ELF-1 (cell line): ENCODE data around the gene LPP.

Experiments
- DNase-seq: peaks from one replicate; pipeline ENCODE4 v3.0.0-alpha.2; 2016; ENCODE audit warnings: low read depth, low spot score

The LPP gene

DNA sequence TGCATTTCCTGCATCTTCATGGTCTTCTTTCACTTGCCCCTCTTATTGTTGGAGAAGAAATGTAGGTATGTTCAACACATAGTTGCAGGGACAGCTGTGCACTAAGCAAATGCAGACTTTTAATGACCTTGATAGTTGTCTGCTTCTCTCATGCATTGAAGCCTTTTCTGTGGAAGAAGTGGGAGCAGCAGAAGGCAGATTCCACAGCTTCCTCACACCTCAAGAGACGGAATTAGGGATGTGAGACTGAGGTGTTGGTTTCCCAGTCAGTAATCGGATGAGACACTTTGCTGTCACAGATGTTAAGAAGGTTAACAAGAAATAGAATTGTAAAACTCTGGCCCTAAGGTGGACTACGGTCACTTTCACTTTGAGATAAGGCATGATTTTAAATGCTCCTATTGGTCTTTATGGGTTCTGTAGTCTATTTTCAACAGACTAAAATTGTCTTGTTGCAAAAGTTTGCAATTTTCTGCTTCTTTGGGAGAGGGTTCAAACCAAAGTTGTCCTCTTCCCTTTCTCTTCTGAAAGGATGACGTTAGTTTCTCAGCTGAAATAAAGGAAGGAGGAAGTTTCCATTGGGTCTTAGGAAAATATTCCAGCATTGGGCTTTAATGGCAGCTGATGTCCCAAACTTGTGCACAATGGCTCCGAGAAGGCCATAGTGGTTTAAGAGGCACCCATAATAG, 117.4 kb downstream of the LPP start:
- DNase-seq: no peak

DNA sequence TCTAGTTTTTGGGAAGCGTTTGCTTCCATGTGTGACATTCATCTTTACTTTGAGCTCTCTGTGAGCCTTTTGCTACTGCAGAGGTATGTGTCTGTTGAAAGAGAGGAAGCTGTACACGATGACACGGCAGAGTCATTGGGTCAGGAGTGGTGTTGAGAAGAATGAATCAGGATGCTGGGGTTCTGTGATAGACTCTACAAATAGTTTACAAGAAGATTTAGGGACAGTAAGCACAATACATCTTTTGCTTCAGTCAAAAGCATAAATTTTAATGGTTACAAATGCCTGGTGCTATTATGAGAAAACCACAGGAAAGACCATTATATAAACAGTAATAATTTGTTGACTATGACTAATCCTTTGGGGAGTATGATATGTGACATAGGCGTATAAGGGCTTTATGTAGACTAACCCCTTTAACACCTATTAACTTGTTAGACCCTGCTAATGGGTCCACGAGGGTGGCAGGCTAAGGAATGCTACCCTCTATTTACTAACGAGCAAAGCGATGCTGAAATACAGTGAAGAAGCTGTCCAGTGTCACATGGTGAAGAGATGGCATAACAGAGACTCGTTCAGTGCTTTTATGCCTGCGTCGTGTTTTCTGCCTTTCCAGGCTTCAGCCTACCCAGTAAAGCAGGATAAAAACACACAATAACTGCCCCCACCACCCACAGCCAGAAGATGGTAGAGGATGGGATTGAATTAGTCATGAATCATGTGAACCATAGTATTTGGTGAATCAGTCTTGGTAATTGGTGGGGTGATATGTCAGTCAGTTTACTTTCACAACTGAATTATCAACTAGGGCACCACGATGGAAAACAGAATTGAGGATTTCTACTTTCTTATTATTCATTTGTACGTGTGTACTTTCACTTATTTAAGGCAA, 118.8 kb downstream of the LPP start:
- DNase-seq: no peak

DNA sequence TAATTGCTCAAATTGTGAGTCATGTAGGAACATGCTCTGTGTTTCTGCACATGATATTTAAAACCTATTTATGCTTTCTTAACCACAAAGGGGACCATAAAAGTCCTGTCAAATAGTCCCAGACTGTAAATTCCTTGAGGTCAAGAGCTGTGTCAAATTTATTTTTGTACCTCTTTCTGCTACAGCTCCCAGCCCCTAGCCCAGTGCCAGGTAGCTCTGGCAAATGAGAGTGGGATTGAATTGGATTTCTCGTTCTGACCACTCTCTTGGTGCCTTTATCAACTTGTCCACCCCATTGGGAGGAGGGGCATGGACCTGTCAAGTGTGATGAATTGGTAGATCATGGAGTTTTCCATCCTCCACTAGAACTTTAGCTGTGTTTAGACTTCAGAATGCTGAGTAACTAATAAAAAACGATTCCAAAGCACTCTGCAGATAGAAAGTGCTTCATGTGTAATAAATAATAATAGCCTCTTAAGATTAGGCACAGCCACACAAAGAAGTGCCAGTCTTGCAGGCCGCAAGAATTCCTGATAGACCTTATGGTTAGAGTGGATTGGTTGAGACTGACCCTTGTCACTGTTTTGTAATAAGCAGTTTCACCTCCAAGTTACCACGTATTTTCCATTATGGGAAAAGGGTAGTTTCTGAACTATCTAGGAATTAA, 120.4 kb downstream of the LPP start:
- no peak for DNase-seq

DNA sequence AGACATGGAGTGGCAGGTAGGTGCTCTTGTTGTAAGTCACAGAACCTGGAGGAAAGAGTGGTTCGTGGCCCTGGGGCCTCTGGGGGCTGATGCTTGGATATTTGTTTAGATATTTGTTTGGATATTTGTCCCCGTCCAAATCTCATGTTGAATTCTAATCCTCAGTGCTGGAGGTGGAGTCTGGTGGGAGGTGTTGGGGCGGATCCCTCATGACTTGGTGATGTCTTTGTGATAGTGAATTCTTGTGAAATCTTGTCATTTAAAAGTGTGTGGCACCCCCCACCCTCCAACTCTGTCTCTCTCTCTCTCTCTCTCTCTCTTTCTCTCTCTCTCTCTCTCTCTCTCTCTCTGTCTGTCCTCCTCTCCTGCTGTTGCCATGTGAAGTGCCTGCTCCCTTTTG, 122.4 kb downstream of the LPP start:
- DNase-seq: no peak

DNA sequence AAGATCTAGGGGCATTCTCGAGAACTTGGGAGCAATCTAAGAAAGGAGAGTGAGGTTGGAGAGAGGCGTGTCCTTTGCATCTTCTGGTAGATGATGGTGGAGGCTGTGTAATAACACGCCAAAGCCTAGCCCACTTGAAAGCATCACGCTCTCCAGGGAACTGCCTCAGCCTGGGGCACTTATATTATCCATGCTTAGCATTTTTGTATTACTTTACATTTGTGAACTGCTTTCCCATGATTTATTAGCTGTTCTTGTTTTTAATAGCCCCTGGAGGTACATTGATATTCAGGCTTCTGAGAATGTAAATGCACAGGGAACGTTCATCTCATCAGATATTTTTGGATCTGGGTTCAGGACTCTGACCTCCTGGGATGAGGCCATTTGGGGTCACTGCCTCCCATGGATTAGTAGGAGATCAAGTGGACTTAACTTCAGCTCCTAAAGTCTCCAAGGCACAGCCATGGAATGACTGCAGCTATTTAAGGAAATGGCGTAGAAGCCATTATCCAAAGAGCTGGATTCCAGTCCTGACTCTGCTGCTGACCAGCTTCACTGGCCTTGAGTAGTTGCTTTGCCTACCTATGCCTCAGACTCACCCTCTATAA, 124.9 kb downstream of the LPP start:
- no peak for DNase-seq

DNA sequence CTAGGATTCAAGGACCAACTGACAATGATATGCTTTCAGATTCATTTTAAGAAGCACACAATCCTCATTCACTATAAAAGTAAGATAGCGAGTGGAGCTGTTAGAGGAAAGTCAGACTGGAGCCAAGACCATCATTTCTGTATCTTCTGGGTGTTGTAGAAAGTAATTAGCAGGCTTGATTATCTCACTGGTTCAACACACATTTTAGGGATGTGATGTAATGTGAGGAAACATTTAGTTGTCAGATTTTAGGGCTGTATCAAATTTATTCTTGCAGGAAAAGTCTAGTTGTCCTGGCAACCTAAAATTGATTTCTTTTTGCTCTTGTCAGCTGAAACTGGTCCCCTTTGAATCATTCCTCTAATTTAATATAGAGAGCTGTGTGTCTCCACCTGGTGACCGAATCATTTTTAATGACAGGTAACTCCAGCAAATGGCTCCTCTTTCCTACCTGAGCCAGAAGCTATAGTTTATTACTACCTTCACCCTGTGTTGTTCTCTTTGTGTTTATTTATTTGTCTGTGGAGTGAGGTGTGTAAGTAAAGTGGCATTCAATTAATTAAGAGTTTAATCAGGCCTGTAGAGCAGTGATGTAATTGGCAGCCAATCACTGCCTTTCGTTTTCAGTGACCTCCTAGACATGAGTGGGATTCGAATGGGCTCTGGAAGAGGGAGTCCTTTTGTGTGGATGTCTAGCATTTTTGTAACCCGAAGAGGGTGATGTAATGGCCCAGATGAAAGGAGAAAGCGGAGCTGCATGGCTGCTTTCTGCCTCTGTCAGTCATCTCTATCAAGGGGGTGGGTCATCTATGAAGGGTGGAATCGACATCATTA, 125.8 kb downstream of the LPP start:
- no peak for DNase-seq

DNA sequence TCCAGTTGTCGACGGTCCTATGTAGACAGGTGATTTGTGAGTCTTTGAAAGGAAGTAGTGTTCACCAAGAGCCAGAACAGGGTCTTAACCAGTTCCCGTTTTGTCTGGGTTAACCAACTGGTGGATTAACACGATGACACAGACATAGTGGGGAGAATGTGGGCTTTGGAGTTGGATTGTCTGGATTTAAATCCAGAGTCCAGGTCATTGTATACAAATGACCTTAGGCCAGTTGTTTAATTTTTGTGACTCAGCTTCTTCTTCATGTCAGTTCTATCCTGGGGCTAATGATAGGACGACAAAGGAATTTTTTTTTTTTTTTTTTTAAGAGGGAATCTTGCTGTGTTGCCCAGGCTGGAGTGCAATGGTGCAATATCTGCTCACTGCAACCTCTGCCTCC, 126.7 kb downstream of the LPP start:
- DNase-seq: no peak

DNA sequence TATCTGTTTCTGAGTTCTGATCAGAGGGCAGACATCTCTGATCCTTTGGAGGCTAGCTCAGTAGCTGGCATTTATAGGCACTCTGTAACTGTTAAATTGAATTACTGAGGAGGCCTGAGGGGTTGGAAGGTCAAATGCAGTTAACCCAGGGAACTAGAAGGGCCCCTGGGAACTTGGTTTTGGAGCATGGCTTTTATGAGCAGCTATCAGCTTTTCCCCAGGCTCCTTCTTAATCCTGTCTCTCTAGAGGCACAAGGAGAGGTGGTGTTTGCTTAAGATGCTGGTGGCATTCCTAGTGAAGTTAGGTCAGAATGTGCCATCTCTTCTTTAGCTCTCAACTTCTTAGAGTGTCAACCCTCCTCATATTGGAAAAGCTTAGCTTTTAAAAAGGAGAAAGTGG, 128.9 kb downstream of the LPP start:
- DNase-seq: no peak

DNA sequence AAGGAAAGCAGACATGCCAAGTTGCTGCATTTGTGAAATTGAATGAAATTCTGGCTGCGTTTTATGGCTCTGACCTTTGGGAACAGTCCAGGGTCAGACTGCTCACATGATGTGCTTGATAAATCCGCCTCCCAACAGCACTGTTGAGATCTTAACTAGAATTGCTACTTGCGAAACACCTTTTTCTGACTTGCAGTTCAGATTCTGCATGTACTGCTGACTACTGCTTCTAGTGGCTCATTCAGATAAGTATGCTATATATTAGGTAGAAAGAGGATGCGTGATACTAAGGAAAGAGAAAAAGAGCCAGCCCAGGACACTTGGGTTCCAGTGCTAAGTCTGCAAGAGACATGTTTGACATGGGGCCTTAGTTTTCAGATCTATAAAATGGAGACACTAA, 129.4 kb downstream of the LPP start:
- DNase-seq: no peak

DNA sequence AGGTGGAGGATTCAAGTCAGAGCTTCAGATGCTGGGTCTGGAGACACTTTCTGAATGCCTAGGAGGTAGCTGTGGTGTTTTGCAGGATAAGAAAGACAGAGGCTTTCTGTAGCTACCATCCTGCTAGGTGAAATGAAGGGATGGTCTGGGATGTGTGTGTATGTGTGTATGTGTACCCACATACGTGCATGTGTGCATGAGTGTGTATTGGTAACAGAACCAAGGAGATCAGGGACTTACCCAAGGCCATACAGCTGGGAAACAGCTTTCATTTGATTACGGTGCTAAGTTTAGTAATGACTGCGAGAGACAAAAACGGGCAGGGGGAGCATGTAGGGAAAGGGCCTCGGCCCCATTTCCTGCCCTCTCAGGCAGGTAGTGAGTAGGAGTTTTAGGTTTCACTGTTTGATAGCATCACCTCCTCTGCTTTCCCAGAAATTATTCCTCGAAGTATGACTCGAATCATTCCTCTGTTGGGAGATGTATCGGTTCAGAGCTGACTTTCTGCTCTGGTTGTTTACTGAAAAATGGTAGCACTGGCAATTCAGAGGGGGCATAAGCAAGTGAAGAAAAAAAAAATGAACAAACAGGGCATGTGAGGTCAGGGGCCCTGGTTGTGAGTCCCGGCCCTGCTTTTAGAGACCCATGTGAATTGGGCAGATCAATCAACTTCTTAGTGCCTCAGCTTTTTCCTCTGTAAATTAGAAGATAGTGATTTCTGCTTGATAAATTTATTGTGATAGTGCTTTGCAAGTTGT, 130.7 kb downstream of the LPP start:
- DNase-seq: no peak

DNA sequence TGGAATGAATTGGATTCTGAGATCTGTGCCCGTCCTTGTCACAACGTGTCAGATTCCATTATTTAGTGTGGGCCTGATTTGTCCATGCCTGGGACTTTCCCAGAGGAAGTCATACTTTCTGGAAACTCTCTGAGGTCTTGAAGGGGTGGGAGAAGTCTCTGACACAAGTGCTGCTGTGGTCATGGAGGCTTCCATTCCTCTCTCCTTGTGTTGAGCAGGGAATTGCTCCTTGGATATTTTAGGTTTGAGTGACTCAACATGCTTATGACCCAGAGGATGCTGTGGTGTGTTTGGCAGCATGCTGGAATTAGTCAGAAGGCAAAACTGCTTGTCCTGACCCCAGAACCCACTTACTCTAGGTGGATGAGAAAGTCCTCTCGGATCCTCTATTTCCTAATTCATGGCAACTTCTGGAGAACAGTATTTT, 132.1 kb downstream of the LPP start:
- DNase-seq: no peak

DNA sequence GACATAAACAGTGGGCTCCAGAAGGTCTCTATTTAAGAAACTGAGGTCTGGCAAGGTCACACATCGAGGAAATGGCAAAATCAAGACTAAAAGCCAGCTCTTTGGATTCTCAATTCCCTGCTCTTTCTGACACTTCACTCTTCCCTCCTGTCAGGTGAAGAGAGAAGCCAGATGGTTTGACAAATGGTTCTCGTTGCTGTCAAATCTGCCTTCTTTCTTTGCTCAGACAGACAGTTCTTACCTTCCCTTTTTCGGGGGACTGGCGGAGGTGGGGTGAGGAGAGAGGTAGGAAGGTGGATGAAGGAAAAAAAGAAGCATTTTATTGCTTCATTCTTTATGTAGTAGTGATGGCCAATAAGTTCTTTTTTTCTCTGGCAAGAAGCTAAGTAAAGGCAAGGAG, 133.4 kb downstream of the LPP start:
- no peak for DNase-seq

DNA sequence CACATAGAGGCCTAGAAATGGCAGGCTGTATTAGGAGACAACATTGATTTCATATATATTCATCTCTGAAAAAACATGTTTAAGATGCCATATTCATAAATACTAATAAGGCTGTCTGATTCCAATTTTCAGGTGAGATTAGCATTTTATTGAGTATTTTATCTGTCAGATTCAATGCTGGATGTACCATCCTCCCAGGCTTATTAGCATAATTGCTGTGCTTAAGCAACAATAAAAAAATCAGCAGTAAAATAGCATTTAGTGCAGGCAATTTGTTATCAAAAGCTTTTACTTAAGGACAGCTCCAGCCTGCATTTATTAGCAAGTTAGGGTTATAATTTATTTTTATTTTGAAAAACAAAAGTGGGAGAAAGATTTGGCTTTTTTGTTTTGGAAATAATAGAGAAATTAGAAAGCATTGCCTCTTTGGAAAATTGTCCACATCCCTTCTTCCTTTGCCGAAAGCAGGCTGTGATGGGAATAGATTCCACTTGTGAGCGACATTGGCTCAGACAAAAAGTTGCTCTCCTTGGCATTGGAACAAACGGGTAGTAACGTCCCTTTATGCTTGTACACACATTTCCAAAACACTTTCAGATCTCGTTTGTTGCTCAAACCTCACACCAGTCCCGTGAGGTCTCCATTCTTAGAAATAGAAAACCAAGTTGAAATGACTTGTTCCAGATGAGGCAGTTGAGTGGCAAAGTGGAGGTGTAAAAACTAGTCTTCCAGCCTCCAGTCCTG, 134.0 kb downstream of the LPP start:
- no peak for DNase-seq

DNA sequence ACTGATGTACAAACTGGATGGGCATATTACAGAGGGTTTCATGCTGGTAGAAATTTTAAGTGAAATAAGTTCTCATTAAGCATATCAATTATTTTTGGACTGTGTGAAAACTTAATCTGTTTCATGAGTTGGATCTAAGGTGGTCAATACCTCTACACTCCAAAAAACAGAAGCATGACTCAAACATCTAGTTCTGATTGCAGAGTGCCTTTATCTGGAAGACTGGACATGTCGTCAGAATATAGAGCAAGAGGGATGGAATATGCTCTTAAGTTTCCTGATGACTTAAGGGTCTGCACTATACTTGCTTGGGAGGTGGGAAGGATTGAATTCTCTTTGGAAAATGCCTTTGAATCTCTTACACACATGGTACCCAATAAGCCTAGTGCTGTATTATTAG, 138.3 kb downstream of the LPP start:
- no peak for DNase-seq

DNA sequence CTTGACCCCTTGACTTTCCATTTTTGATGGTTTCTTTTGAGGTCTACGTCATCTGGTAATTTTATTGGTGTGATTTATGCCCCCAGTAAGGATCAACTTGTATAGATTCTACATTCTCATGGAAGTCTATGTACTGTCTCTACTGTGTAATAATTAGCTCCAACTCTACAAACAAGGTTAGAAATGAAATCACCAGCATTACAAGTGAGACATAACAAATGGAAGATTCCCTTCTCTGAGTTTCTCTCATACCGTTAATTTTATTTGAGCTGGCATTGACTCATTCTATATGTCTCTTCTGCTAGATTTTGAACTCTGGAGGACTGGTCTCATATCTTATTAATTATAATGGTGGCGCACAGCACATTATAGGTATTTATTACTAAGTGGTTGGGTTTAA, 138.9 kb downstream of the LPP start:
- DNase-seq: no peak

DNA sequence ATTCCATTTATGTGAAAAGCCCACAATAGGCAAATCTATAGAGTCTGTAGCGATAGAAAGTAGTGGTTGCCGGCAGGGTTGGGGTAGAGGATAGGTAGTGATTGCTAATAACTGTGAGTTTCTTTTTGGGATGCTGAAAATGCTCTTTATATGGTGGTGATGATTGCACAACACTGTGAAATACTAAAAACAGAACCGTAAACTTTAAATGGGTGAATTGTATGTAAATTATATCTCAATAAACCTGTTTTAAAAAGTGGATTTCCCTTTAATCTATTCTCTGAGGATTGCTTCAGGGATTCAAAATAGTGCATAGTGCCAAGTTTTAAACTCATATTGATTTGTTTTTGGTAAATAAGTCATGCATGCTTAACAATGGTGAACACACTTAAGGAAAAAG, 140.2 kb downstream of the LPP start:
- no peak for DNase-seq

DNA sequence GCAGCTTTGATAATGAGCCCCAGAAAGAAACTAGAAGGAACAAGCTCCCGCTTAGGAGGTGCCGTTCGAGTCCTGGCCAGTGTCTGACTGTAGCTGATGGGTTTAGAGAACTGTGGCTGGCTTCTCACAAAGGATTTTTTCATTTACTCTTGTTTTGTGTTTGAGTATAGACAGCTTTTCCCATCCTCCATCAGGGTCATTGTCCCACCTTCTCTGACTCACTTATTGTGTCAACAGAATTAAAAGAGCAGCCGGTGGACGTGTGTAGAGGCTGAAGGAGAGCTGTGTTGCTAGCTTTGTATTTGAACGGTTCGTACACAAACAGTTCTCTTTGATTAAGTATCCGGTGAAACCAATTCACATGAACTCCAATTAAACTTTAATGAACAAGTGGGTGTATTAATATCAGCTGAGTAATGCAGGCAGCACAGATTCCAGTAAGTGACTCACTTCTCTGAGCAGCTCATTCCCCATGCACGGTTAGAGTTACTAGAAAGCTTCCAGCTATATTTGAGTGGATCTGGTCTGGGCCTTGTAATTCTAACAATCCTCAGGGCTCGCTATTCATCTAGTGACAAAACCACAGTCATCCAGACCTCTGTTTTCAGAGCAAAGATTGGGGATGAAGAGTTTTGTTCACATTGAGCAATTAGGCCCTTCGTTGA, 141.0 kb downstream of the LPP start:
- peak; percentile 50 for DNase-seq

DNA sequence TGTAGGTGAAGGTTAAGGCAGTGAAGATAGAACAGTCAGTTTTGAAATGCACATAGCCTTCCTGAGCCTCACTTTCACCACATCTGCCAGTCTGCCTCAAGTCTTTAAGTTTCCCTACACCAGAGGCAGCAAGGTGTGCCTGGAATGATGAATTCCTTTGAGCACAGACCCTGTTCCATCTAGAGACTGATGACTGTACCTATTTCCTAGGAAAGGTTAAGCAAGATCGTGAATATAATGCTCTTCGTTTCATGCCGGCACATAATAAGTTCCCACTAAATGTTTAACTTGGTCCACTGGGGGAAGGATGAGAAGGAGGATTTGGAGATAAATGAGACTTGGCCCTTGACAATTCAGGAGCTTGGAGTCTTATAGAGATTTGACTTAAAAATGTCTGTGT, 141.9 kb downstream of the LPP start:
- DNase-seq: no peak
